ENCODE results near the gene FGF12.
"Not testable (repeated sequence)": the region's sequence is repeated elsewhere in the genome, so short reads cannot be mapped to it uniquely, and the experiment has no call there.

The FGF12 gene

DNA sequence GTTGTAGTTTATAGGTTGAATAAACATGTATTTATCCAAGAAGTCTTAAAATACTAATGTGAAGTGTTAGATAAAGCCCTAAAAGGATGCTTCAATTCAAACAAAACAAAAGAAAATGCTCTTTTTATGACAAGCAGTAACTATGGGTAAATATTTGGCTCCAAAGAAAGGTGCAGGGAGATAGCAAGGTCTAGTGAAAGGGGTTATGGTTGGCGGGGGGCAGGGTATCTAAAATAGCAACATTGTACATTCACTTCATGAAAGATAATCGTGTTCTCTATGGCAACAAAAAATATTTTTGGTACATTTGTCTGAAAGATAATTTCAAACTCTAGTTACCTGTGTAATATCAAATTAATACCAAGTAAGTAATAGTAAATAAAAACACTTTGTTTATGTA, 149.5 kb downstream of the FGF12 start:
- H3K9me3 Mint-ChIP-seq = peaks cover 3% of the 10 kb centered on the region
- H3K36me3 Mint-ChIP-seq (ENCODE audit: low read depth) = no peaks in the 10 kb centered on the region
- no peaks in the 10 kb centered on the region for H3K4me1 Mint-ChIP-seq (ENCODE audit: low read depth)
- H3K4me3 Mint-ChIP-seq = no peak overlapping the region
- H3K27ac Mint-ChIP-seq = no peak overlapping the region
- H3K27me3 Mint-ChIP-seq = peaks cover 4% of the 10 kb centered on the region

- Mint-ChIP-seq H3K4me1 (ENCODE audit: low read depth) (no peaks in the 10 kb centered on the region), H3K36me3 (ENCODE audit: low read depth) (no peaks in the 10 kb centered on the region)
Measured at GRCh38 chr3:192577271-192577670, 150.1 kb downstream of the FGF12 start.

DNA sequence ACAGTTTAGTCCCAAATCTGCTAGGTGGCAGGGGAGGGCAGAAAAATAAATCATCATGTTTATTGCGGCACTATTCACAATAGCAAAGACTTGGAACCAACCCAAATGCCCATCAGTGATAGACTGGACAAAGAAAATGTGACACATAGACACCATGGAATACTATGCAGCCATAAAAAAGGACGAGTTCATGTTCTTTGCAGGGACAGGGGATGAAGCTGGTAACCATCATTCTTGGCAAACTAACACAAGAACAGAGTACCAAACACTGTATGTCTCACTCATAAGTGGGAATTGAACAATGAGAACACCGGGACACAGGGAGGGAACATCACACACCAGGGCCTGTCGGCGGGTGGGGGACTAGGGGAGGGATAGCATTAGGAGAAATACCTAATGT, 150.6 kb downstream of the FGF12 start:
- not testable (repeated sequence) for H3K4me1 Mint-ChIP-seq (ENCODE audit: low read depth); H3K9me3 Mint-ChIP-seq; H3K27ac Mint-ChIP-seq; H3K36me3 Mint-ChIP-seq (ENCODE audit: low read depth); H3K27me3 Mint-ChIP-seq; H3K4me3 Mint-ChIP-seq

More at GRCh38 chr3:192577271-192577670, 150.1 kb downstream of the FGF12 start:
- peaks cover 3% of the 10 kb centered on the region for H3K9me3 Mint-ChIP-seq
- no peak overlapping the region for H3K27ac Mint-ChIP-seq
- H3K4me3 Mint-ChIP-seq = no peak overlapping the region
- H3K27me3 Mint-ChIP-seq = peaks cover 5% of the 10 kb centered on the region

GRCh38 chr3:192575879-192576506, 151.3 kb downstream of the FGF12 start:
- no peak overlapping the region for H3K4me3 Mint-ChIP-seq
- H3K9me3 Mint-ChIP-seq = peaks cover 3% of the 10 kb centered on the region
- H3K27ac Mint-ChIP-seq = no peak overlapping the region
- H3K4me1 Mint-ChIP-seq (ENCODE audit: low read depth) = no peaks in the 10 kb centered on the region
- no peaks in the 10 kb centered on the region for H3K36me3 Mint-ChIP-seq (ENCODE audit: low read depth)
- H3K27me3 Mint-ChIP-seq = peaks cover 15% of the 10 kb centered on the region

DNA sequence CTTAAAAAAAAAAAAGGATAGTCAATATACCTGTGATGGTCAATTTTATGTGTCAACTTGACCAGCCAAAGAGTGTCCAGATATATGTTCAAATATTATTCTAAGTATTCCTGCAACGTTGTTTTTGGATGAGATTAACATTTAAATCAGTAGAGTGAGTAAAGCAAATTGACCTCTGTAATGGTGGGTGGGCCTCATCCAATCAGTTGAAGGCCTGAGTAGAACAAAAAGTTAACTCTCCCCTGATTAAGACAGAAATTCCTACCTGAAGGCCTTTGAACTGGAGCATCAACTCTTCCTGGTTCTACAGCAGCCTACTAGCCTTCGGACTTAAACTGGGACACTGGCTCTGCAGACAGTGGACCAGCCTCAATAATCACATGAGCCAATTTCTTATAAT, 154.1 kb downstream of the FGF12 start:
- Mint-ChIP-seq H3K36me3 (ENCODE audit: low read depth) (no peaks in the 10 kb centered on the region), H3K4me1 (ENCODE audit: low read depth) (no peaks in the 10 kb centered on the region), H3K27me3 (peaks cover 26% of the 10 kb centered on the region), H3K27ac (no peak overlapping the region), H3K9me3 (peaks cover 3% of the 10 kb centered on the region), H3K4me3 (no peak overlapping the region)

DNA sequence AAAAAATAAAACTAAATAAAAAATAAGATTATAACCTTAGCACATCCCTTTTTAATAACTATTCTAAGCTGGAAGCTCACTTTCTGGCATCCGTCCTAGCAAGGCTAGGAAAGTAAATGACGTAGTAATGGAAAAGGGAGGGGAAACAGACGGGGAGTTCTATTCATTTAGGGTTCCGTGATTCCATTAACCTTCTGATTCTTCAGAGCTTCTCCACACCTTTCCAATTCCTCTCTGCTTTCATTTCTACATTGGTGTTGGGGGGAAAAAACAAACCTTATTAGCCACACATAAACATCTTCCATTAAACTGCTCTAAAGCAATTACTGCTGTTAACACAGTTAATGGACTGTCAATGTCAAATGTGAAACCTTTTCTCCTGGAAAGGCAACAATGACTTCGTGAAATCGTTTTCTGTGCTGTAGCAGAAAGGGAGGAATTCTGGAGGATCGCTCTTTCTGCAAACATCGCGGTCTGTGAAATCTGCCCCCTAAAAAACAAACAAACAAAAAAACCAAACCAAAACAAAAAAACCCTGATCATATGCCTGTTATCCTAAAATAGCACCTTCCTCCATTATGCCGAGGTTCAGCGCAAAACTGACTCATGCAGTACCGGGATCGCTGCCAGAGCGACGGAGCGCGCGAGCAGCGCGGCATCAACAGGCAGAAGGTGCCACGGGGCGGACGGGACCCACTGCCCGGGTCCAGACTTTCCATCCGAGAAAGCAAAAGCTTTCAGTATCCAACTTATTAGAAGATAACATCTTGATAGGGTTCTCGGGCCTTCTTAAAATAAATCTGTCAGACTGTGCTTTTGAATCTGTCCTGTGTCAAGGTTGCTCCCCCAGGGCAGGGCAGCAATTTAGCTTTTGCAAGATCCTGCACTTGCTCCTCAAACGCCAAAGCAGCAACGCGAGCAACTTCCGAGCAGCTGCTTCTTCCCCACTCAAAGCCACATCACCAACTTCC, 156.2 kb downstream of the FGF12 start:
- Mint-ChIP-seq H3K4me3 (no peak overlapping the region), H3K4me1 (ENCODE audit: low read depth) (no peaks in the 10 kb centered on the region), H3K36me3 (ENCODE audit: low read depth) (no peaks in the 10 kb centered on the region), H3K27me3 (peaks cover 26% of the 10 kb centered on the region), H3K27ac (no peak overlapping the region), H3K9me3 (peaks cover 1% of the 10 kb centered on the region)

GRCh38 chr3:192570315-192570714, 157.0 kb downstream of the FGF12 start:
- Mint-ChIP-seq H3K27ac (no peak overlapping the region), H3K9me3 (no peaks in the 10 kb centered on the region), H3K4me1 (ENCODE audit: low read depth) (no peaks in the 10 kb centered on the region), H3K36me3 (ENCODE audit: low read depth) (no peaks in the 10 kb centered on the region), H3K4me3 (no peak overlapping the region), H3K27me3 (peaks cover 26% of the 10 kb centered on the region)

DNA sequence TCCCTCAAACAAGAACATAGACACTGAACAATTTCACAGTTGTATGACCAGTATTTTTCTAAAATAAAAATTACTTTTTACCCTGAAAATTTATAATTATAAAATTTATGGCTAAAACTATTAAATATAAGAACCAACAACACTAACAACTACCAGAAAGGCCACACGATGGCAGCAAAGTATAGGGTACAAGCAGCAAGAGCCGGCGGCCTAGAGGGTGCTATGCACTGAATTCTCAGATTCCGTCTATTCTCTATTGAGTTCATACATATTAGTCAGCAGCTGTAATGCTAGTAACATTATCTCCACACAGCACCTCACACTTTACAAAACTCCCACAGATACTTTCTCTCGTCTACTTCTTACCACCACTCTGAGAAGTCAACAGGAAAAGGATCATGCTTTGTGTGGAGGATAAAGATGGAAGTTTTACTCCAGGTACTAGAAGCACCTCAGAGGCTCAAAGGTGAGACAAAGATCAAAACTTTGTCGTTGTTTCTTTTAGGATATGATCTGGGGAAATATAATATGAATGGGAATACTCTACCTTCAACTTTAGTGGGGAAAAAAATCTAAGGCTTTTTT, 160.5 kb downstream of the FGF12 start:
- Mint-ChIP-seq H3K9me3 (no peaks in the 10 kb centered on the region), H3K36me3 (ENCODE audit: low read depth) (no peaks in the 10 kb centered on the region), H3K4me1 (ENCODE audit: low read depth) (no peaks in the 10 kb centered on the region), H3K27ac (no peak overlapping the region), H3K4me3 (no peak overlapping the region), H3K27me3 (peaks cover 18% of the 10 kb centered on the region)

GRCh38 chr3:192564611-192565010, 162.7 kb downstream of the FGF12 start:
- no peak overlapping the region for H3K27ac Mint-ChIP-seq
- H3K4me3 Mint-ChIP-seq = no peak overlapping the region
- no peaks in the 10 kb centered on the region for H3K4me1 Mint-ChIP-seq (ENCODE audit: low read depth)
- peaks cover 5% of the 10 kb centered on the region for H3K27me3 Mint-ChIP-seq
- no peaks in the 10 kb centered on the region for H3K36me3 Mint-ChIP-seq (ENCODE audit: low read depth)
- no peaks in the 10 kb centered on the region for H3K9me3 Mint-ChIP-seq

DNA sequence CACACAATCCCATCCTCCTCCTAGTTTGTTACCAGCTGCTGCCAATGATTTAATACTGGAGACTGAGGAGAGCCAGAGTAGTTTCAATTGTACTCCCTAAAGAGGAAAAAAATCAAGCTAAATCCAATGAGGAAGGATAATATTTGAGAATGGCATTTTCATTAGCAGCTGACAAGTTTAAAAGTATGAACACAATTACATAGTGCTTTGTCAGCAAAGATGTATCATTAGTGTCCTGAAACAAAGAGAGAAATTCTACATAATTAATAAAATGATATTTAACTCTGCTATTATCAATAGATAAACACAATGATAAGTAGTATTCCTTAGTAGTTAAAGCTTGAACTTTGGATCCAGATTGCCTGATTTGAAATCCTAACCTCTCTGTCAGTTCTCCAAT, 163.9 kb downstream of the FGF12 start:
- Mint-ChIP-seq H3K27me3 (no peaks in the 10 kb centered on the region), H3K4me1 (ENCODE audit: low read depth) (no peaks in the 10 kb centered on the region), H3K9me3 (no peaks in the 10 kb centered on the region), H3K27ac (no peak overlapping the region), H3K4me3 (no peak overlapping the region), H3K36me3 (ENCODE audit: low read depth) (no peaks in the 10 kb centered on the region)

DNA sequence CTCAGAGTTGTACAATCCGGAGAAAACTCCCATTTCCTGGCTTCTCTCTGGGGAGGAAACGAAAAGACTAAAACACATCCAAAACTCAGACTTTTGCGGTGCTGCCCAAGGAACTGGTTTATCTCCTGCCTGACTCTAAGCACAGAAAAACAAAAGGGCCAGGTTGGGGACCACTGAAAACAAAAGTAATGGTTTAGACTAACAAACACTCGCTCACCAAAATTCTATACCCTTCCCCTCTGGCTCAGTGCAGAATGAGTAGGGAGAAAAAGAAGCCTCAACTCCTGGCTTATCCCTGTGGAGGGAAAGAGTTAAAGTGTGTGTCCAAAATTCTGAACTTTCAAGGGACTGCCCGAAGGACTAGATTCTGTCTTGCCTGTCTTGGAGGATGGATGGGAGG, 173.6 kb downstream of the FGF12 start:
- H3K4me1 Mint-ChIP-seq (ENCODE audit: low read depth) = no peaks in the 10 kb centered on the region
- peaks cover 4% of the 10 kb centered on the region for H3K36me3 Mint-ChIP-seq (ENCODE audit: low read depth)
- peaks cover 18% of the 10 kb centered on the region for H3K9me3 Mint-ChIP-seq
- no peak overlapping the region for H3K27ac Mint-ChIP-seq
- H3K27me3 Mint-ChIP-seq = peaks cover 14% of the 10 kb centered on the region
- H3K4me3 Mint-ChIP-seq = no peak overlapping the region

DNA sequence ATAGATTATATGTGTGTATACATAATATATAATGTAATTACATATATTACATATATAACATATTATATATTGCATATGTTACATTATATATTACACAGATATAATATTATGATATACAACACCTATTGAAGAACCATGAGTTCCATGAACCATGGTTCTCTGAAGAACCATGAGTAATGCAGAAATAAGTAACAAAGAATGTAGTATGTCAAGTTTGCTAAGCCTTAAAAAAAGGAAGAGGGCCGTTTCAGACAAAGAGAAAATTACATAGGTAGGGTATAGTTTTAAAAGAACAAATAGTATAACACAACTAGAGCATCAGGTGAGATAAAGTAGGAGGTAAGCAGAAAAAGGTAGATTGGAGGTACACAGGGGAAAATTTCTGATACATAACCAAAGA, 177.0 kb downstream of the FGF12 start:
- no peak overlapping the region for H3K4me3 Mint-ChIP-seq
- H3K27me3 Mint-ChIP-seq = peaks cover 14% of the 10 kb centered on the region
- no peaks in the 10 kb centered on the region for H3K4me1 Mint-ChIP-seq (ENCODE audit: low read depth)
- peaks cover 4% of the 10 kb centered on the region for H3K36me3 Mint-ChIP-seq (ENCODE audit: low read depth)
- peaks cover 18% of the 10 kb centered on the region for H3K9me3 Mint-ChIP-seq
- H3K27ac Mint-ChIP-seq = no peak overlapping the region

DNA sequence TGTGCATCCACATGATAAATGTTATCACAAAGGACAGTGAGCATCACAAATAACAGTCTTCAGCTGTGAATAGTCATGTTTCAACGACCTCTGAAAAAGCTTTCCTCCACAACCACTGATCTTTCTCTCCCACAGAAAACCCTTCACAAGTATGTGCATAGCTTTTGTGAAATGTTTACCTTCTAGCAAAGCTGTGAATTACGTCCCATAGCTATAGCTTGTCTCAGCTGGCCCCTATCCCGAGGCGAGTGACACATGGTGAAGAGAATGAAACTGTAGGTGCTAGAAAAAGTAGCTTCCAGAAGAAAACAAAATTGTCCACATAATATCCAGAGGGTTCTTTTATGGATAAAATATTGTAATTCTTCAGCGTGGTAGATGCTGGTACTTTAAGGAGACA, 182.0 kb downstream of the FGF12 start:
- Mint-ChIP-seq H3K9me3 (peaks cover 5% of the 10 kb centered on the region), H3K27ac (no peak overlapping the region), H3K27me3 (peaks cover 6% of the 10 kb centered on the region)

DNA sequence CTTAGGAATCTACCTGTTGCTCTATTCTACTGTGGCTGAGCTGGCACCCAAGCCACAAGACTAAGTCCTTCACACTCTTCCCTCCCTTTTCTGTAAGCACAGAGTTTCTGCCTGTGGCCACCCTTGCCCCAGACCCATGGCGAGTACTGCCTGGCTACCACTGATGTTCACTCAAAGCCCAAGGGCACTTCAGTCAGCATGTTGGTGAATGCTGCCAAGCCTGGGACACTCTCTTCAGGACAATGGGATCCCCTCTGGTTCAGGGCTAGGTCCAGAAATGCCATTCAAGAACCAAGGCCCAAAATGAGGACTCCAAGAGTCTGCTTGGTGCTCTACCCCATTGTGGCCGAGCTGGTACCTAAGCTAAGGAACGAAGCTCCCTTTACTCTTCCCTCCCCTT, 184.2 kb downstream of the FGF12 start:
- Mint-ChIP-seq H3K36me3 (ENCODE audit: low read depth) (no peaks in the 10 kb centered on the region), H3K27me3 (peaks cover 5% of the 10 kb centered on the region), H3K9me3 (peaks cover 4% of the 10 kb centered on the region), H3K4me3 (no peak overlapping the region), H3K4me1 (ENCODE audit: low read depth) (no peaks in the 10 kb centered on the region), H3K27ac (no peak overlapping the region)

More for the DNA sequence above, 182.0 kb downstream of the FGF12 start:
- H3K4me1 Mint-ChIP-seq (ENCODE audit: low read depth) = no peaks in the 10 kb centered on the region
- H3K36me3 Mint-ChIP-seq (ENCODE audit: low read depth) = no peaks in the 10 kb centered on the region
- no peak overlapping the region for H3K4me3 Mint-ChIP-seq

DNA sequence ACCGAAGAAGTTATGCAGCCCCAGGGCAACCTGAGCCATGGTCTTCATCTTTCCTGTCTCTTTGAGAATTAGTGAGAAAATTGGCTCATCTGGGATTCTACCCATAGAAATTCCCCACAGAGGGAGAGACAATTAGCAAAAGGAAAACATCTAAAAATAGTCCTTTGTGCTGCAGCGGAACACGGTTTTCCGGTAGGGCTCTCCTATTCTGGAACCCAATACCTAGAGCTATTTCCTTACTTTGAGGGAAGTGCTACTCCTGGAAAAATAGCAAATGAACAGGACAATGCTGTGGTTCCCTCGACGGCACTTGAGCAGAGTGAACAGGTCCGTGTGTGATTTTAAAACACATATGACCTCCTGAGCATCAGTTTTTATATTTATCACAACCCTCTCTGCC, 210.5 kb downstream of the FGF12 start:
- Mint-ChIP-seq H3K27ac (no peak overlapping the region), H3K36me3 (ENCODE audit: low read depth) (no peaks in the 10 kb centered on the region), H3K27me3 (peaks cover 56% of the 10 kb centered on the region), H3K9me3 (no peaks in the 10 kb centered on the region), H3K4me1 (ENCODE audit: low read depth) (peaks cover 8% of the 10 kb centered on the region), H3K4me3 (no peak overlapping the region)

All from stimulated activated naive CD8-positive, alpha-beta T cell treated with anti-CD3 and anti-CD28 coated beads, Interleukin-15, Interleukin-2, amounts not matched to agents 100 ng/mL and 50 ng/mL, for 24 hours (primary cell).